Measurements from ENCODE around the gene RAI1.

RAI1 gene

GRCh38 chr17:17684906-17685774 lies 3.9 kb downstream of the RAI1 start:
- no peak for TF ChIP-seq RARB (CRISPR knock-in tag; IDR thresholded peaks at IDR 0.05)
- TF ChIP-seq PPARA (CRISPR knock-in tag; IDR thresholded peaks at IDR 0.05; ENCODE audit: borderline replicate concordance): no peak
- TF ChIP-seq TOX (CRISPR knock-in tag; IDR thresholded peaks at IDR 0.05; ENCODE audit: borderline replicate concordance): no peak
- no peak for TF ChIP-seq ISL1 (CRISPR knock-in tag; IDR thresholded peaks at IDR 0.05)
- TF ChIP-seq ZNF565 (CRISPR knock-in tag; conservative IDR thresholded peaks at IDR 0.05; ENCODE audit: low read depth): no peak
- TF ChIP-seq ESRRG (CRISPR knock-in tag; IDR thresholded peaks at IDR 0.05): no peak
- TF ChIP-seq POU6F1 (CRISPR knock-in tag; IDR thresholded peaks at IDR 0.05; ENCODE audit: borderline replicate concordance, low read depth): no peak
- TF ChIP-seq CSRNP3 (CRISPR knock-in tag; IDR thresholded peaks at IDR 0.05): no peak
- TF ChIP-seq ARNTL (CRISPR knock-in tag; IDR thresholded peaks at IDR 0.05; ENCODE audit: borderline replicate concordance, low read depth): no peak
- TF ChIP-seq TCF4 (CRISPR knock-in tag; IDR thresholded peaks at IDR 0.05; ENCODE audit: borderline replicate concordance): no peak
- no peak for TF ChIP-seq SNAI2 (CRISPR knock-in tag; IDR thresholded peaks at IDR 0.05)
- no peak for TF ChIP-seq OSR1 (CRISPR knock-in tag; IDR thresholded peaks at IDR 0.05)
- no peak for TF ChIP-seq TSHZ2 (CRISPR knock-in tag; IDR thresholded peaks at IDR 0.05)
- no peak for TF ChIP-seq GLIS3 (CRISPR knock-in tag; IDR thresholded peaks at IDR 0.05)
- no peak for TF ChIP-seq CREB5 (CRISPR knock-in tag; IDR thresholded peaks at IDR 0.05; ENCODE audit: low read depth)
- TF ChIP-seq ZFP30 (CRISPR knock-in tag; IDR thresholded peaks at IDR 0.05): no peak
- no peak for TF ChIP-seq BACH2 (CRISPR knock-in tag; IDR thresholded peaks at IDR 0.05; ENCODE audit: borderline replicate concordance)
- ATAC-seq: no peak; the same call in 2 of the 3 replicates

- peak; percentile 32 for ATAC-seq
- TF ChIP-seq ZNF70 (CRISPR knock-in tag; IDR thresholded peaks at IDR 0.05) (no peak), ZFP3 (CRISPR knock-in tag; IDR thresholded peaks at IDR 0.05) (peak; percentile 31; the same call in 1 of the 2 replicates)
Measured at GRCh38 chr17:17685775-17686291, 4.6 kb downstream of the RAI1 start.

GRCh38 chr17:17689312-17689711 lies 8.1 kb downstream of the RAI1 start:
- TF ChIP-seq POU6F1 (CRISPR knock-in tag; IDR thresholded peaks at IDR 0.05; ENCODE audit: borderline replicate concordance, low read depth) (no peak), ZNF8 (CRISPR knock-in tag; IDR thresholded peaks at IDR 0.05) (no peak), OSR1 (CRISPR knock-in tag; IDR thresholded peaks at IDR 0.05) (no peak), PPARA (CRISPR knock-in tag; IDR thresholded peaks at IDR 0.05; ENCODE audit: borderline replicate concordance) (no peak), CREB5 (CRISPR knock-in tag; IDR thresholded peaks at IDR 0.05; ENCODE audit: low read depth) (no peak), CSDC2 (CRISPR knock-in tag; IDR thresholded peaks at IDR 0.05) (no peak), SNAI2 (CRISPR knock-in tag; IDR thresholded peaks at IDR 0.05) (no peak), PATZ1 (CRISPR knock-in tag; IDR thresholded peaks at IDR 0.05; ENCODE audit: borderline replicate concordance) (no peak), ZC3H10 (CRISPR knock-in tag; IDR thresholded peaks at IDR 0.05) (no peak), ZFP3 (CRISPR knock-in tag; IDR thresholded peaks at IDR 0.05) (no peak), CSRNP3 (CRISPR knock-in tag; IDR thresholded peaks at IDR 0.05) (no peak), RARB (CRISPR knock-in tag; IDR thresholded peaks at IDR 0.05) (no peak), ZFP30 (CRISPR knock-in tag; IDR thresholded peaks at IDR 0.05) (no peak), ZNF70 (CRISPR knock-in tag; IDR thresholded peaks at IDR 0.05) (no peak)
- ATAC-seq: no peak

Data from SK-N-SH treated with all-trans-retinoic acid at 6 μM for 48 hours (cell line).